ENCODE results near the gene GABRB1. TPM values are rescaled to one million over a fixed set of nuclear protein-coding genes. Genes with fewer than 3 reads are reported as not detected.
"Not testable (repeated sequence)": the region's sequence is repeated elsewhere in the genome, so short reads cannot be mapped to it uniquely, and the experiment has no call there.

Gene GABRB1
- total RNA-seq, 1 experiment from 2014 or later: not detected

- in situ Hi-C loops (cut with HindIII; ENCODE audit: low sequenced_read_pairs): no loop called here
- no peak for DNase-seq (ENCODE audit: low spot score)
These were observed 324.2 kb downstream of the GABRB1 start for GRCh38 chr4:47355568-47355967.

DNA sequence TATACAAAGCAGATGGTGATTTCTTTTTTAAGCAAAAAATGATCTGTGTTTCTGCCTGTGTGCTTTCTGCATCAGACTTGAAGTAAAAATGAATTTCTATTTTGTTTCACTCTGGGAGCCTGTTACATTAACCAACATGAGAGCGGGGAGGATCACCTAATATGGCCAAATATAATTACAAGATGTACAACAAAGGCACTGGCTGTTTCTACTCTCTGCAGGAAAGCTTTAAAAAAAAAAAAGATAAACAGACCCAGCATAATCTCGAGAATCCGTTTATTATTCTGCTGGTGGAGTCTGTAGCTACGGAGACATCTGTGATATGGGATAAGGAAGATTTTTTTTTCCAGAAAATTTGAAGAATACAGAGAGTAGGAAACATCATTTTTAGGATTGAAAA, 328.5 kb downstream of the GABRB1 start:
- in situ Hi-C loops (cut with HindIII; ENCODE audit: low sequenced_read_pairs): no loop called here
- no peak for DNase-seq (ENCODE audit: low spot score)

GRCh38 chr4:47367761-47368160, 336.4 kb downstream of the GABRB1 start:
- in situ Hi-C loops (cut with HindIII; ENCODE audit: low sequenced_read_pairs): no loop called here
- no peak for DNase-seq (ENCODE audit: low spot score)

GRCh38 chr4:47368211-47368610, 336.8 kb downstream of the GABRB1 start:
- DNase-seq (ENCODE audit: low spot score): no peak
- in situ Hi-C loops (cut with HindIII; ENCODE audit: low sequenced_read_pairs): no loop called here

- in situ Hi-C loops (cut with HindIII; ENCODE audit: low sequenced_read_pairs): no loop called here
- DNase-seq (ENCODE audit: low spot score): no peak
These were observed 341.2 kb downstream of the GABRB1 start for GRCh38 chr4:47372561-47372960.

DNA sequence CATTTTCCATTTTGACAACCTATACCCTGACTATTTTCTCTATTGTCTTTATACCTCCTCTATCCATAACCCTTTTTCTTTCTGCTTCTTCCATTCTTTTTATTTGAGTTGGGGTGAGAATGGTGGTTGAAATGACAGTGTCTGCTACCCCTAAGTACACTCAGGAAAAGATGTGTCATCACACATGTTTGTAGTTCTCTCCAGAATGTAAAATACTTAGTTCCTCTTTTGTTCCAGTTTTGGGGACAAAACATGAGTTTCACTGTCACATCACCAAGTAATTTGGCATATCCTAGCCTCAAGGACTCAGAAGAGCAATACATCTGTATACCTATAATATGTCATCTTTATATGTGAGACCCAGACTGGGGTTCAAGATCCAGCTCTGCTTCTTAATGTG, 341.8 kb downstream of the GABRB1 start:
- in situ Hi-C loops (cut with HindIII; ENCODE audit: low sequenced_read_pairs): no loop called here

DNA sequence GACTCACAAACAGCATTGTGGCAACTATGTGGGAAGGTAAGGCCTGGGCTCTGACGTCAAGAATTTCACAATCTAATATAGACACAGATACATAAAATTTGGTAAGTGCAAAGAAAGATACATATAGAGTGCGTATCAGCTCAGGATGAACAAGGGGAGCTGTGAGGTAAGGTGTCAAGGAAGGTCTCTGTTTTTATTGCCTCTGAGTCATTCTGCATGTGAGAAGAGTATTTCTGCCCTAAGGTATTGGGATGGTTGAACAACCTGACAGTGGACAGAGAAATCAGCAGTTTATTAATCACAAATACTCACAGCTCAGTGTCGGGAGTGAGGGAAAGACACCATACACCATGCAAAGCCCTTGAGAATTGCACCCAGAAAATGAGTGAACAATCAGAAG, 342.3 kb downstream of the GABRB1 start:
- no peak for DNase-seq (ENCODE audit: low spot score)
- in situ Hi-C loops (cut with HindIII; ENCODE audit: low sequenced_read_pairs): no loop called here

More for the DNA sequence above, 341.8 kb downstream of the GABRB1 start:
- DNase-seq (ENCODE audit: low spot score): no peak

DNA sequence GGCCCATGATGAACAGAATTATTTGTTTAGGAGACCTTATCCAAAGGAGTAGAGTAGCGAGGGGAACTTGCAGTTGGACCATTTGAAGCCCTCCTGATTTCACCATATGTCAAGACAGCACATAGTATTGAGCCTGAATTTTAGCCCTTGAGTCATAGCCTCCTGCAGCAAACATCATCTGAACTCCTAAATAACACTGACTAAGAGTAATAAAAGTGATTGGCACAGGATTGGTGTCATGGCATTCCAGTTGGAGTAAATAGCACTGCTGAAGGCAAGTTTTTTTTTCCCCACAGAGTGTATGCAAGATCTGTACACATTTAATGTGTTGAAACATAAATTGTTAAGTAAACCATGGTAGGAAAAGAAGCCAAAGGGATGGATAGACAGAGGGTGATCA, 343.1 kb downstream of the GABRB1 start:
- no peak for DNase-seq (ENCODE audit: low spot score)
- in situ Hi-C loops (cut with HindIII; ENCODE audit: low sequenced_read_pairs): no loop called here

DNA sequence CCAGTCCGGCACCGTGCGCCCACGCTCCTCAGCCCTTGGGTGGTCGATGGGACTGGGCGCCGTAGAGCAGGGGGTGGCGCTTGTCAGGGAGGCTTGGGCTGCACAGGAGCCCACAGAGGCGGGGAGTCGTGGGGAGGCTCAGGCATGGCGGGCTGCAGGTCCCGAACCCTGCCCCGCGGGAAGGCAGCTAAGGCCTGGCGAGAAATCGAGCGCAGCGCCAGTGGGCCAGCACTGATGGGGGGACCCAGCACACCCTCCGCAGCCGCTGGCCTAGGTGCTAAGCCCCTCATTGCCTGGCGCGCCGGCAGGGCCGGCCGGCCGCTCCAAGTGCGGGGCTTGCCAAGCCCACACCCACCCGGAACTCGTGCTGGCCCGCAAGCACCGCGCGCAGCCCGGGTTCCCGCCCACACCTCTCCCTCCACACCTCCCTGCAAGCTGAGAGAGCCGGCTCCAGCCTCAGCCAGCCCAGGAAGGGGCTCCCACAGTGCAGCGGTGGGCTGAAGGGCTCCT, 346.7 kb downstream of the GABRB1 start:
- DNase-seq (ENCODE audit: low spot score); in situ Hi-C loops (cut with HindIII; ENCODE audit: low sequenced_read_pairs): not testable (repeated sequence)

DNA sequence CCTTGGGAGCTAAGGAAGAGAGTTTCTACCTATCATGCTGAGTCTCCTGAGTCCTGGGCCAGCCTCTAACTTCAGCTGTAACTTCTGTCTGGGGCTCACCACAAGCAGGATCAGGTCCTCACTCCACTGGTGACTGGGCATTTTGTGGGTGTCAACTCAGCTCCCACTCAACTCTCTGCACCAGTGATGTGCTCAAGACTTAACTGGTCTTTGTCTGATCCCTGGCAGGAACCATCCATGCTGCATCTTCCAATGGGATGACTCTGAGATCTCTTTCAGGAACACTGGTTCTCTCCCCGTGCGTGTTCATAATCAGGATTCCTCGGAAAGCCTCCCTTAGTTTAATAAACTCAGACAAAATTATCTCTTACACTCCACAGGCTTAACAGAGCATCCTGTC, 349.8 kb downstream of the GABRB1 start:
- in situ Hi-C loops (cut with HindIII; ENCODE audit: low sequenced_read_pairs): no loop called here
- no peak for DNase-seq (ENCODE audit: low spot score)

- in situ Hi-C loops (cut with HindIII; ENCODE audit: low sequenced_read_pairs): no loop called here
- peak; percentile 15 for DNase-seq (ENCODE audit: low spot score)
These were observed 351.5 kb downstream of the GABRB1 start for GRCh38 chr4:47382846-47383360.

DNA sequence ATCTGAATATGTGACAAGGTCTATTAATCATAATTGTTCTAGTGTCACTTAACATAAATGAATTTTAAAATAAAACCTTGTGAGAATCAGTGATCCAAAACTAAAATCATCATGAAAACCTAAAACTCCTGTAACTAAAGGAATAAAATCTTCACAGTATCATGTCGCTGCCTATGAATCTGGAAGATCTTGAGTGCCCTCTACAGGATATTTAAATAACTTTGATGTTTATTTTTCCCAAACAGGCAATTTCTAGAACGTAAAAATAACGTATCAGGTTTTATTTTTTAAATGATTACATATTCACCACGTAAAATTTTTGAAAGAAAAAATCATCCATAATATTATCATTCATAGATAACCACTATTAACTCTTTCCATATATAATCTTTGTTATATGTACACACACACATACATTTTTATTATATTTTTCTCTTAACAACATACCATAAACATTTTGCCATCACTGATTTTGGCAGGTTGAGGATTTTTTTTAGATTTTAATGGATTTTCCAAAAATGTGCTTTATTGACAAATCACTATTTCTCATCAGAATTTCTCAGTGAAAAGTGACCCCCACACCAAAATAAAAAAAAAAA, 352.6 kb downstream of the GABRB1 start:
- in situ Hi-C loops (cut with HindIII; ENCODE audit: low sequenced_read_pairs): no loop called here
- DNase-seq (ENCODE audit: low spot score): peak; percentile 67

- in situ Hi-C loops (cut with HindIII; ENCODE audit: low sequenced_read_pairs): no loop called here
- DNase-seq (ENCODE audit: low spot score): no peak
These were observed 354.8 kb downstream of the GABRB1 start for GRCh38 chr4:47386146-47386545.

DNA sequence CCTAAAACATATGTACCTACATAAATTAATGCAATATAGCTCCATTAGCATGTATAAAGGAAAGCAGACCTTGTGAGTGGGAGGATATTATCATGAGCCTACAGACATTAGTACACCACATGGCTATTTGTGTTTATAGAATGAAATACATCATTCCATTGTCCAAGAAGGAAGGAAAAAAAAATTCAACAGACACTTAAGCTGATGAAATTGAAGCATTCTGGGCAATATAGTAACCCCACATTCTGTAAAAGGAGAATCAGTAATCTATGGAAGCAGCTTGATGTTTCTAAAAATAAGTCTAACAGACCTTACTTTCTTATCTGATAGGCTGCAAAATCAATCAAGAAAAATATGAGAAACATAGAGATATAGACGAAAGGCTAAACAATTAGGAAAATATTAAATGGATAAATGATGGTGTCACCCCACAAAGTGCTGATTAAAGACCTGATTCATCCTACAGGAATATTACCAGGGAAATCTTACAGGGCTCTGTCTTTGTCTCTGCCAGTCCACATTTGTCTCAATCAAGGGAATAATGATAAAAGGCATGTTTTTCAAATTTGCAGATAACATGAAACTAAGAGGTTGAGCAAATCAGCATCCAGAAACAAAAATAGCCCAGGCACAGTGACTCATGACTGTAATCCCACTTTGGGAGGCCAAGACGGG, 355.3 kb downstream of the GABRB1 start:
- DNase-seq (ENCODE audit: low spot score): no peak
- in situ Hi-C loops (cut with HindIII; ENCODE audit: low sequenced_read_pairs): no loop called here

DNA sequence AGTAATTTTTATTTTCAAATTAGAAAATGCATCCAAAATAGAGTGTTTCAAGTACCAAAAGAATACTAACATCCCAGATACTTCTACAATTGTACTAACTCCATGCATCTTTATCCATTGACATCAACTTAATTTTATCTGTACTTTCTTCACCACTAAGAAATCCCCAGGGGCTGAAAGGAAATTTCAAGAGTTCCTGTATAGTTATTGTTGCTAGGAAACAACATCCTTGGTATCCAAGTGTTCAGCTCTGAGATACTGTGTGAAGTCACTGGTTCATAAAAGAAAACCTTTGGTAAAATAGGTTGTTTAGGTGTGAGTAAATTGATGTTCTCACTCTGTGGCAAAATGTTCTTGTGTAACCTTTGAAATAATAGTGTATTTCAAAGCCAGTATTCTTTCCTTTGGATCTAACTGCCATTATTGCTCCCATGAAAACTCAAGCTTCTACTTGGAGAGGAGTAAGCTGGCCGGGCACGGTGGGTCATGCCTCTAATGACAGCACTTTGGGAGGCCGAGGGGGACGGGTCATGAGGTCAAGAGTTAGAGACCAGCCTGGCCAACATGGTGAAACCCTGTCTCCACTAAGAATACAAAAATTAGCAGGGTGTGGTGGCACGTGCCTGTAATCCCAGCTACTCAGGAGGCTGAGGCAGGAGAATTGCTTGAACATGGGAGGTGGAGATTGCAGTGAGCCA, 359.2 kb downstream of the GABRB1 start:
- in situ Hi-C loops (cut with HindIII; ENCODE audit: low sequenced_read_pairs): no loop called here
- no peak for DNase-seq (ENCODE audit: low spot score)

DNA sequence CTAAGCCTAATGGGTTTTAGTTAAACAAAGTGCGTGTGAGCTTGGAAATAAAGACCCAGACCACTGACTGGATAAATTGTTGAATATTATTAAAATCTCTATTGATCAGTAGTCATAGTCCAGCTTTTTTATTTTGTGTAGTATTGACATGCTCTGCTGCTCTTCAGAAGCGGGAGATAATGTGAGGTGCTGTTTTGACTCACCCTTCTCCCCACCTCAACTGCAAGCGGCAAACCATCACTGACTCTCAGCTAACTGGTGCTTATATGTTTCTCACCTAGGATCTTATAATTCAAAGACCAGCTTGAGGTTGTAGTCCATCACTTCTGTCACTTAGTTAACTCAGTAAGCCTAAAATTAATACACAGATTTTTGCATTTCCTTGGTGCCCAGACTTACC, 359.9 kb downstream of the GABRB1 start:
- in situ Hi-C loops (cut with HindIII; ENCODE audit: low sequenced_read_pairs): no loop called here

DNA sequence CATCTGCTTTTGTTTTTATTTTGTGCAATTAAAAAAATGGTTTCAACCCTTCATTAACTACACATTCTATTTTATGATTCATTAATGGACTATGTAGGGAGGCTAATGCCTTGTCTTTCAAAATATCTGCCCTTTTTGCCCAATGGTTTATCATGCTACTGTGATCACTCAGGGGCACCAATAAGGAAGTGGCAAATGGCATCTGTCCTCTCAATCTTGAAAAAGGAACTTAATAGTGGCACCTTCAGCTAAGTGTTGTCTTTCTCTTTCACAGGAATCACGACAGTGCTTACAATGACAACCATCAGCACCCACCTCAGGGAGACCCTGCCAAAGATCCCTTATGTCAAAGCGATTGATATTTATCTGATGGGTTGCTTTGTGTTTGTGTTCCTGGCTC, 375.0 kb downstream of the GABRB1 start:
- in situ Hi-C loops (cut with HindIII; ENCODE audit: low sequenced_read_pairs): no loop called here
- no peak for DNase-seq (ENCODE audit: low spot score)

More for the DNA sequence above, 359.9 kb downstream of the GABRB1 start:
- DNase-seq (ENCODE audit: low spot score): no peak

DNA sequence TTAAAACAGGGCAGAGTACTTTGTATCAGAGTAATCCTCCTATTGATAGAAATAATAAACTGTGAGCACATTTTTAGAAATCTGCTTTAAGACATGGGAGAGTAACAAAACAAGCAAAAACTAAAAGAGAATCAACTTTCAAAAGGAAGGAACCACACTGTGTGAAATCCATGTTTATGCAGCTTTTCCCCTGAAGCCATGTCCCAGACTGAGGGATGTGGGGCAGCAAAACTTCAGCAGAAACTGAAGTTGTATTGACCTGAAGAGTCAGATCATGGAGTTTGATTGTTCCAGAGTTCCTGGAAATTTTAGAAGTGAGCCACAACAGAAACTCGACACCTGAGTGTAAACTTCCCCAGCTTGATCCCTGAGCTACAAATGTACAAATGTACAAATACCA, 378.9 kb downstream of the GABRB1 start:
- in situ Hi-C loops (cut with HindIII; ENCODE audit: low sequenced_read_pairs): no loop called here

DNA sequence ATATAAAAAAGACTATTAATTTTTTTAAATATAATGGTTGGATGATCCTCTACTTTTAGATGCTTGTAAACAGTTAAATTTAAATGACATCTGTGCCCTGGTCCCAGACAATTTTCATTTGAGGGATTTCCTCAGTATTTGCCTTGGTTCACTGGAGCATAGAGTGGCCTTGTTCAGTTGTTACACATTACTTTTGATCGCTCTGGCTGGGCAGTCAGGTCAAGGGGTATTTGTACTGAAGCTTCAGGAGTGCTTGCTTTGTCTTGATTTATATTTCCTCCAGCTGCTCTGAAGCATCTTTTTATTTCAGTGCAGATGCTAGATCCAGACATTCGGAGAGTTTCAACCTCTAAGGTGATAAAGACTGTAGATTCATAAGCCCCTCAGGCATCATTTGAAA, 382.2 kb downstream of the GABRB1 start:
- no peak for DNase-seq (ENCODE audit: low spot score)
- in situ Hi-C loops (cut with HindIII; ENCODE audit: low sequenced_read_pairs): no loop called here

More for the DNA sequence above, 378.9 kb downstream of the GABRB1 start:
- DNase-seq (ENCODE audit: low spot score): no peak

DNA sequence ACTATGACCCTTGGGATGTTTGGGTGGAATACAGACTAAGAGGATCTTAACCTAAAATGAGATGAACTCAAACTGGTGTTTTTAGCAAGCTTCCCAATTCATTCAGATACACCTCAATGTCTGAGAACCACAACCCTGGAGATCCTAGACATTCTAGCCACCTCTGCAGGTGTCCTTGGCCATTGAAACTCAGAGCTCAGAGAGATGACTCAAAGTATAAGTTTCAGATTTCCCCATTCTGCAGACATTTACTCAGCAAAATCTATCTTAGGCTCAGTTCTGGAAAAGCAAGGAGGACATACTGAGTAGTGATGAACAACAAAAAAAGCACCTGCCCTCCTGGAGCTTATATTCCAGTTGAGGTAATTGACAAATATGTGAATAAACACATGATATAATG, 384.4 kb downstream of the GABRB1 start:
- in situ Hi-C loops (cut with HindIII; ENCODE audit: low sequenced_read_pairs): no loop called here
- DNase-seq (ENCODE audit: low spot score): no peak
